CD14-positive monocyte (primary cell): ENCODE measurements around the gene HYKK. TPM values are rescaled to one million over a fixed set of nuclear protein-coding genes. Genes with fewer than 3 reads are reported as not detected.

Experiments used
- DNase-seq, 3 donors: peaks; one replicate each; pipeline ENCODE4 v3.0.0-alpha.2; 2011 to 2022
- H2AFZ ChIP-seq: 2 replicates; pipeline ENCODE4 v1.6.0; 2012; ENCODE audit warnings: mild to moderate bottlenecking, low read depth, low read length, inconsistent platforms; ENCODE audit not compliant: insufficient read depth, poor library complexity, severe bottlenecking
- H3K27ac ChIP-seq, 2 donors: 1 replicate in 1 of 2; 2 replicates in 1 of 2; pipeline ENCODE4 v1.5.1; 2012 to 2013; ENCODE audit warnings: low read length in 2 of 2, control low read depth in 1 of 2, inconsistent platforms in 1 of 2, low read depth in 1 of 2, mild to moderate bottlenecking in 1 of 2
- H3K27me3 ChIP-seq, 2 donors: one replicate each; pipeline versions ENCODE4 v1.6.0 to v1.6.1; 2011 to 2013; ENCODE audit warnings: low read length in 2 of 2; ENCODE audit not compliant: control insufficient read depth in 2 of 2, insufficient read depth in 2 of 2
- H3K36me3 ChIP-seq, 2 donors: replicated peaks in 1 of 2; 1 replicate in 1 of 2; 2 replicates in 1 of 2; pipeline versions ENCODE4 v1.5.1 to v1.6.1; 2012 to 2013; ENCODE audit warnings: low read length in 2 of 2, control low read depth in 1 of 2, inconsistent platforms in 1 of 2, mild to moderate bottlenecking in 1 of 2; ENCODE audit not compliant: insufficient read depth in 2 of 2, control insufficient read depth in 1 of 2
- H3K4me1 ChIP-seq, 2 donors: 1 replicate in 1 of 2; 2 replicates in 1 of 2; pipeline versions ENCODE4 v1.5.1 to v1.6.1; 2012 to 2013; ENCODE audit warnings: low read length in 2 of 2, control low read depth in 1 of 2, inconsistent platforms in 1 of 2, mild to moderate bottlenecking in 1 of 2, moderate library complexity in 1 of 2; ENCODE audit not compliant: insufficient read depth in 2 of 2, control insufficient read depth in 1 of 2
- H3K4me2 ChIP-seq: replicated peaks from 2 replicates; pipeline ENCODE3; 2012; ENCODE audit warnings: low read length, moderate library complexity, mild to moderate bottlenecking; ENCODE audit not compliant: poor library complexity, severe bottlenecking; ENCODE audit errors: extremely low read depth
- H3K4me3 ChIP-seq, 3 experiments: fragments of 200-600 bp in 1 of 3; sonication (generic) in 1 of 3; replicated peaks in 1 of 3; 1 replicate in 2 of 3; 2 replicates in 1 of 3; pipeline ENCODE4 v1.5.1; 2011 to 2013; ENCODE audit warnings: low read length in 3 of 3, mild to moderate bottlenecking in 3 of 3, control low read depth in 2 of 3, low read depth in 2 of 3, inconsistent platforms in 1 of 3, moderate library complexity in 1 of 3
- H3K79me2 ChIP-seq: 2 replicates; pipeline ENCODE4 v1.6.0; 2012; ENCODE audit warnings: mild to moderate bottlenecking, control low read depth, inconsistent platforms, low read length, moderate library complexity; ENCODE audit not compliant: insufficient read depth
- H3K9ac ChIP-seq: 2 replicates; pipeline ENCODE4 v1.6.0; 2017; ENCODE audit warnings: low read length, mild to moderate bottlenecking; ENCODE audit not compliant: insufficient read depth, poor library complexity, severe bottlenecking
- H3K9me3 ChIP-seq, 2 donors: replicated peaks in 1 of 2; 1 replicate in 1 of 2; 2 replicates in 1 of 2; pipeline versions ENCODE4 v1.5.1 to v1.6.1; 2012 to 2013; ENCODE audit warnings: low read length in 2 of 2, control low read depth in 1 of 2; ENCODE audit not compliant: control insufficient read depth in 1 of 2, insufficient read depth in 1 of 2
- H4K20me1 ChIP-seq: 2 replicates; pipeline ENCODE4 v1.6.0; 2012; ENCODE audit warnings: mild to moderate bottlenecking, low read length, control low read depth, moderate library complexity; ENCODE audit not compliant: insufficient read depth
- H3K27ac Mint-ChIP-seq, 7 donors: one replicate each; pipeline ENCODE4 v1.8.0; 2020; ENCODE audit warnings: mild to moderate bottlenecking in 7 of 7, mixed read lengths in 7 of 7, moderate library complexity in 6 of 7, inconsistent platforms in 2 of 7
- H3K27me3 Mint-ChIP-seq, 3 donors: one replicate each; pipeline ENCODE4 v1.8.0; 2021 to 2022; ENCODE audit warnings: low read depth in 3 of 3, mild to moderate bottlenecking in 3 of 3, mixed read lengths in 3 of 3, moderate library complexity in 3 of 3, inconsistent platforms in 1 of 3
- H3K36me3 Mint-ChIP-seq, 2 donors: one replicate each; pipeline ENCODE4 v1.8.0; 2020; ENCODE audit warnings: mixed read lengths in 2 of 2, inconsistent platforms in 1 of 2, mild to moderate bottlenecking in 1 of 2
- H3K4me1 Mint-ChIP-seq: one replicate; pipeline ENCODE4 v1.8.0; 2020; ENCODE audit warnings: mild to moderate bottlenecking, mixed read lengths
- H3K4me3 Mint-ChIP-seq, 2 donors: one replicate each; pipeline ENCODE4 v1.8.0; 2020; ENCODE audit warnings: mild to moderate bottlenecking in 2 of 2, mixed read lengths in 2 of 2, moderate library complexity in 1 of 2
- H3K9me3 Mint-ChIP-seq, 7 donors: one replicate each; pipeline ENCODE4 v1.8.0; 2020 to 2022; ENCODE audit warnings: mixed read lengths in 7 of 7, mild to moderate bottlenecking in 6 of 7, moderate library complexity in 6 of 7, inconsistent platforms in 2 of 7
- WGBS: methylation state at CpG from one replicate; pipeline ENCODE4 v1.1.5; 2013; ENCODE audit warnings: missing lambda C conversion rate; ENCODE audit not compliant: insufficient coverage; 5-methylcytosine and 5-hydroxymethylcytosine counted together
- intact Hi-C, 2 donors: fragments of 100-400 bp; cut with micrococcal nuclease; formaldehyde crosslinking; loops; one replicate each; pipeline versions ENCODE4 v1.15.0 to v1.15.1; 2023
- polyA plus RNA-seq, 3 donors: library from polyadenylated mRNA; depleted of rRNA in 1 of 3; unstranded in 2 of 3; stranded (reverse) in 1 of 3; fragments of 300-500 nt in 2 of 3; fragments of >200 nt in 1 of 3; fragmentation: Illumina TruSeq in 2 of 3; gene quantifications; 1 replicate in 2 of 3; 2 replicates in 1 of 3; pipeline ENCODE4 v1.2.3, GENCODE V29; 2012 to 2021
- TF ChIP-seq, protein P1 (sequence below): fragments of 200-600 bp; IDR thresholded peaks from one replicate; pipeline ENCODE4 v1.8.0; 2022; ENCODE audit warnings: antibody characterized with exemption, mild to moderate bottlenecking

Gene HYKK
- polyA plus RNA-seq, 3 donors, result 0.04 TPM; not detected in 2

DNA sequence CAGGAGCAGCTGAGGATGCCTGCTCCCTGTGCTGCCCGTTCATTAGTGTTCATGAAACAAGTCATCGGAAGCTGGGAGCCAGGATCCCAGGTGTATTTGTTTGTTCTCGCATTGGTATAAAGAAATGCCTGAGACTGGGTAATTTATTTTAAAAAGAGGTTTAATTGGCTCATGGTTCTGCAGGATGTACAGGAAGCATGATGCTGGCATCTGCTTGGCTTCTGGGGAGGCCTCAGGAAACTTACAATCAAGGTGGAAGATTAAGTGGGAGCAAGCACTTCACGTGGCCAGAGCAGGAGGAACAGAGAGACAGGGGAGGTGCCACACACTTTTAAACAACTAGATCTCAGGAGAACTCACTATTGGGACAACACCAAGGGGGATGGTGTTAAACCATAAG lies 5.5 kb upstream of the HYKK start:
- H2AFZ ChIP-seq, result no peak overlapping the region
- Mint-ChIP-seq H3K4me3 (no peak overlapping the region), H3K4me1 (peaks cover 4% of the 10 kb centered on the region), H3K36me3 (peaks cover 38 to 46% of the 10 kb centered on the region in 2 donors), H3K27me3 (peaks cover 9 to 21% (median 15%) of the 10 kb centered on the region in 3 donors), H3K27ac (no peak overlapping the region), H3K9me3 (peaks cover 2 to 8% (median 5%) of the 10 kb centered on the region in 7 donors)
- intact Hi-C loops, result loop anchor here in 1 of 2 donors (2.0 kb wide), 1 partner anchor 17 kb away; no protein-coding TSS in a partner anchor
- no peak overlapping the region for H3K9ac ChIP-seq
- H3K36me3 ChIP-seq, result peaks cover 32 to 48% of the 10 kb centered on the region in 2 donors
- H3K4me1 ChIP-seq, result peaks cover 1 to 3% of the 10 kb centered on the region in 2 donors
- 97% methylated on average over 3 of the region's 4 CpGs for WGBS
- H4K20me1 ChIP-seq, result peaks cover 7% of the 10 kb centered on the region
- H3K4me3 ChIP-seq, result no peak overlapping the region
- H3K27me3 ChIP-seq, result peaks cover 5 to 12% of the 10 kb centered on the region in 2 donors
- H3K4me2 ChIP-seq, result no peak overlapping the region
- no peak overlapping the region for H3K27ac ChIP-seq
- H3K79me2 ChIP-seq, result no peaks in the 10 kb centered on the region
- H3K9me3 ChIP-seq, result peaks cover 0 to 3% of the 10 kb centered on the region in 2 donors
- no peak for DNase-seq
- TF ChIP-seq, protein P1, sequence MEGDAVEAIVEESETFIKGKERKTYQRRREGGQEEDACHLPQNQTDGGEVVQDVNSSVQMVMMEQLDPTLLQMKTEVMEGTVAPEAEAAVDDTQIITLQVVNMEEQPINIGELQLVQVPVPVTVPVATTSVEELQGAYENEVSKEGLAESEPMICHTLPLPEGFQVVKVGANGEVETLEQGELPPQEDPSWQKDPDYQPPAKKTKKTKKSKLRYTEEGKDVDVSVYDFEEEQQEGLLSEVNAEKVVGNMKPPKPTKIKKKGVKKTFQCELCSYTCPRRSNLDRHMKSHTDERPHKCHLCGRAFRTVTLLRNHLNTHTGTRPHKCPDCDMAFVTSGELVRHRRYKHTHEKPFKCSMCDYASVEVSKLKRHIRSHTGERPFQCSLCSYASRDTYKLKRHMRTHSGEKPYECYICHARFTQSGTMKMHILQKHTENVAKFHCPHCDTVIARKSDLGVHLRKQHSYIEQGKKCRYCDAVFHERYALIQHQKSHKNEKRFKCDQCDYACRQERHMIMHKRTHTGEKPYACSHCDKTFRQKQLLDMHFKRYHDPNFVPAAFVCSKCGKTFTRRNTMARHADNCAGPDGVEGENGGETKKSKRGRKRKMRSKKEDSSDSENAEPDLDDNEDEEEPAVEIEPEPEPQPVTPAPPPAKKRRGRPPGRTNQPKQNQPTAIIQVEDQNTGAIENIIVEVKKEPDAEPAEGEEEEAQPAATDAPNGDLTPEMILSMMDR, result no peak

DNA sequence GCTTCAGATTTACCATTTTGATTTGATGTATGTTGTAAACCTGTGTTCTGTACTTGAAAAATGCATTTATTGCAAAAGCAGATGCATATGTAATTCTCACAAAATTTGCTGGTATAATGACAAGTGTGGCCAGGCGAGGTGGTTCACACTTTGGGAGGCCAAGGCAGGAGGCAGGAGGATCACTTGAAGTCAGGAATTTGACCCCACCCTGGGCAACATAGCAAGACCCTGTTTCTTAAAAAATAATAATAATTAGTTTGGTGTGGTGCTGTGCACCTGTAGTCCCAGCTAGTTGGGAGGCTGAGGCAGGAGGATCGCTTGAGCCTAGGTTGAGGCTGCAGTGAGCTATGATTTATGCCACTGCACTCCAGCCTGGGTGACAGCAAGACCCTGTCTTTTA lies 4.7 kb upstream of the HYKK start:
- peaks cover 2 to 12% (median 5%) of the 10 kb centered on the region in 7 donors for H3K9me3 Mint-ChIP-seq
- DNase-seq, result no peak
- H3K27me3 Mint-ChIP-seq, result peaks cover 14 to 29% (median 22%) of the 10 kb centered on the region in 3 donors
- peaks cover 33 to 39% of the 10 kb centered on the region in 2 donors for H3K36me3 Mint-ChIP-seq
- intact Hi-C loops, result no loop called here
- Histone ChIP-seq H3K79me2 (no peaks in the 10 kb centered on the region), H4K20me1 (peaks cover 7% of the 10 kb centered on the region), H3K27ac (no peak overlapping the region), H3K27me3 (peaks cover 5 to 18% of the 10 kb centered on the region in 2 donors), H3K4me3 (no peak overlapping the region), H3K4me1 (peaks cover 8 to 10% of the 10 kb centered on the region in 2 donors), H2AFZ (no peak overlapping the region), H3K4me2 (no peak overlapping the region), H3K36me3 (peaks cover 25 to 41% of the 10 kb centered on the region in 2 donors), H3K9me3 (peaks cover 0 to 3% of the 10 kb centered on the region in 2 donors), H3K9ac (no peak overlapping the region)
- TF ChIP-seq, protein P1, result no peak
- H3K4me3 Mint-ChIP-seq, result no peak overlapping the region
- H3K4me1 Mint-ChIP-seq, result peaks cover 9% of the 10 kb centered on the region
- H3K27ac Mint-ChIP-seq, result peak overlapping the region in 1 of 7 donors; percentile 46
- 100% methylated on average over 2 of the region's 2 CpGs for WGBS
